ENCODE results near the gene SLC23A2.

The SLC23A2 gene

GRCh38 chr20:4820806-4821518, 180.3 kb downstream of the SLC23A2 start:
- DNase-seq: peak in 48 of 56 donors; percentile 18 to 87 (median 58)

GRCh38 chr20:4819901-4820300, 181.4 kb downstream of the SLC23A2 start:
- DNase-seq: no peak

DNA sequence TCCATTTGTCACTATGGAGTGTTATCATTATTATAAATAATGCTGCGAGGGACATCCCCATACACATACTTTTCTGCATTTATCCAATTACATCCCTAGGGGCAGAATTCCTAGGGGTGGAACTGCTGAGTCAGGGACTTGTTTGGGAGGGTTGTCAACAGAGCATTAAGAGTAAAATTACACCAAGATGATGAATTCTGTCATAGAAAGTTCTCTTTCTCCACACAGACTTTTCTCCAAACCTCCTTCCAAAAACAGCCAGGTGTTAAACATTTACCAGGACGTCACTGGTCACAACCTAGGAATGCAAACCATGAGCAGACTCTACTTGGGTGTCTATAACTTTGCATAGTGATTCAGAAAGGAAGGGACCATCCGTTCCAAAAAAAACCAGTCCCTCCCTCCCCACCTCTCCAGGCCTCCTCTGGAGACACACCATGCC, 184.1 kb downstream of the SLC23A2 start:
- DNase-seq: no peak

DNA sequence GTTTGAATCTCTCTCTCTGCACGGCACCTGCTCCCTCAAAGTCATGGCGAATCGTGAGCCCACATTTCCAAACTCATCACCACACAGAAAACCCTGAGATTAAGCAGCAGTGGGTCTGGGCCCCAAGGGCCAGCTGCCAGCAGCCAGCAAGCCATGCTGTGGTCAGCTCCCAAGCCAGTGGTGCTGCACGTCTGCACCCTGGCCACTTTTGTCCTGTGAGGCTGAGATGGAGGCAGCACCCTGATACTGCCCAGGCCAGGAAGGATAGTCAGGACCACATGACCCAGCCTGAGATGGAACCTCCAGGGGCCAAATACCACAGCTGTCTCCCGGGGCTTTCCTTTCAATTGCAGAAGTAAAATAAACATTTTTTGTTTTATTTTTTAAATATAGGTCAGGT, 185.7 kb downstream of the SLC23A2 start:
- no peak for DNase-seq

DNA sequence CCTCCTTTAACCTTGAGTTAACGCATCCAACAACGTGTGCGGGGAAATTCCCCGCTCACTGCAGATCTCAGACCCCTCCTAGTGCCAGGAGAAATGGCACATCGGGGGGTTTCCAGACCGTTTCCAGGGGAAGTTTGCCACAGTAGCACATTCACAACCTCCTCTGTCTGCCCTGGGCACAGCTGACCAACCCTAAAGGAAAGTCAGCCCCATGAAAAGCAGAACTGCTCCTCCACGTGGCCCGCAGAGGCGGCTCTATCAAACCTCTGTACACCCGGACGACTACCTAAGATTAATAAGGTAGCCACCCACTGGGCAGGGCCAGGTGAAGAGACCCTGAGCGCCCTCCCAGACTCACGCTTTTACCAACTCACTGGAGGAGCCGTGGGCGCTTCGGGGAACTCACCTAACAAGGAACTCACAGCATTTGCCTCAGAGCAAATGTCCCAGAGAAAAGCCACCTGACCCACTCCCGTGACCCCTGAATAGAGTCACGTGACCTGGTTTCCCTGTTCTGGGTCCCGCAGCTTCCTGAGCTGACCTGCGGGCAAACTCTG, 186.5 kb downstream of the SLC23A2 start:
- DNase-seq: peak in 9 of 56 donors; percentile 17 to 42 (median 26)

DNA sequence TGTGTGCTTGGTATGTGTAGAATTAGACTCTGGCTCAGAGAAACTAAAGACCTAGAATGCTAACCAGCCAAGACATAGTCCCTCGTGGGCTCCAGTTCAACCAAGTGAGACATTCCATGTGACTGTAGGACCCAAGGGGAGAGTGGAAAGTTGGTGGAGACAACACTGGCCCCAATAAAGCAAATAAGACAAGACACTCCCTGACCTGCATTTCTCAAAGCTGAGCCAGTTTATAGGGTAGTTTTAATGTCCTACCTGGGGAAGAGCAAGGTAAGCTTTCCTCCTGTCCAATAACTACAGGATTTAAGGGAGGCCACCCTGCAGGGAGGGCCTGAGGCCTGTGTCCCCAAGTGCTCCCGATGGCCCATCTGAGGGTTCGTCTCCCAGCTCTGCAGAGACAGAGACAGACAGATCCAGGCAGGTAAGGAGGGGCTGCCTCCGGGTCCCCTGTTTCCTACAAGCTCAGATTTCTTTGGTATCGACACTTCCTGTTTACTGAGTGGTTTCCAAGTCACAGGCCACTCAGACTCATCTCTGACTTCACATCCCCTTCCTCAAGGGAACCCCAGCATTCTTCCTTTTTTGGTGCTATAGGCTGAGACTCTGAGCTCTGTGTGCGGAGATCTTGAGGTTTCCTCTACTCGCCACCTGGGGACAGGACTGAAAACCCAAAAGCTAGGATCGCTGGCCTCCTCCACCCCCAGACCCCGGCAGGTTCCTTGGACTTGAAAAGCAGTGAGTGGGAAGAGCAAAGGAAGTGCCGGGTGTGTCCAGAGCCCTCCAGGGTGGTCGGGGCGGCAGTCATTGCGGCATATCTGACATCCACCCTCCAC, 187.2 kb downstream of the SLC23A2 start:
- peak in 4 of 56 donors; percentile 7 to 49 (median 16) for DNase-seq

DNA sequence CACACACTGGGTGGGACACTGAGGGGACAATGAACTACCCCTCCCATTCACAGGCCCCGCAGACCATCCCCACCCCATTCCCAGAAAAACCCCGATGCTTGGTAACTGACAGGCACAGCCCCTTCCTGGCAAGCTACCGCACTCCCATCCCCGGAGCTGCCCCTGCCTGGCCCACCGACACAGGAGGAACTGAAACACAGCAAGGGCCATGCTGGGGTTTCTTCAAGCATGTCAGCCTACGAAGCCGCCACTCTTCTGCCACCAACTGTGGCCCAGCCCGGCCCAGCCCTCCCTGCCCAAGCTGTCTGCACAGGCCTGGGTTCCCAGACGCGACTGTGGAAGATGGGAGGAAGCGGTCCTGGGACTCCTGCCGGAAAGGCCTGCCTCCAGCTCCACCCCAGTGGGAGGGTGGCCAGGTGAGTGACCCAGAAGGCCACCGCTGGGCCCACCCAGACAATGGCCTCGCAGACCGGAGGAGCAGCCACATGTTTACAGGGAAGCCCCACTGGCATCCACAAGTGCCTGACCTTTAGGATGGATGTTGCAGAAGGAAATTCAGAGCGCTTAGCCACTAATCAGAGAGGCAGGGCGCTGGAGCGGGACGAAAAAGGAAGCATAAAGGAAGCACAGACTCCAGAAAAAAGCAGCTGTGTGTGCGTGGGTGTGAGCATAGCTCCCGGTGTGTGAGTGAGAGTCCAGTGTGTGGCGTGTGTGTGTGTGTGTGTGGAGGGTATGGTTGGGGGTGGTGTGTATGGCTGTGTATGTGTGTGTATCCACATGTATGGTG, 188.0 kb downstream of the SLC23A2 start:
- peak in 10 of 56 donors; percentile 20 to 34 (median 26) for DNase-seq

GRCh38 chr20:4812641-4813075, 188.7 kb downstream of the SLC23A2 start:
- peak in 7 of 56 donors; percentile 19 to 40 (median 23) for DNase-seq

GRCh38 chr20:4812216-4812615, 189.1 kb downstream of the SLC23A2 start:
- DNase-seq: no peak

GRCh38 chr20:4811661-4812181, 189.6 kb downstream of the SLC23A2 start:
- peak in 24 of 56 donors; percentile 12 to 62 (median 34) for DNase-seq

DNA sequence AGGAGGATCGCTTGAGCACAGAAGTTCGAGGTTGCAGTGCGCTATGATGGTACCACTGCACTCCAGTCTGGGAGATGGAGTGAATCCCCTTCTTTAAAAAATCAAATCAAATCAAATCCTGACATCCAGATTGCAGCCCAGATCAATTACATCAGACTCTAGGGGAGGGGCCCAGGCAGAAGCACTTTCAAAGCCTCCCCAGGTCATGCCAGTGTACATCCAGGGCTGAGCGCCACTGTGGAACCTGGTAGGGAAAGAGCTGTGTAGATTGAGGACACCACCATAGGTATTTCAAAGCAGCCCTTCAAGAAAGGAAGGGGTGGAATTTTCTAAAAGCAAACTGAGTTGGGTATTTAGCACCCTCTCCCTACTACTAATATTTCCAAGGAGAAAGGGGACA, 190.1 kb downstream of the SLC23A2 start:
- DNase-seq: no peak

GRCh38 chr20:4810426-4811019, 190.8 kb downstream of the SLC23A2 start:
- no peak for DNase-seq

- peak in 1 of 56 donors; percentile 19 for DNase-seq
Measured at GRCh38 chr20:4809707-4810106, 191.6 kb downstream of the SLC23A2 start.

GRCh38 chr20:4808872-4809271, 192.4 kb downstream of the SLC23A2 start:
- no peak for DNase-seq

- DNase-seq: no peak
Measured at GRCh38 chr20:4805663-4806449, 195.5 kb downstream of the SLC23A2 start.

DNA sequence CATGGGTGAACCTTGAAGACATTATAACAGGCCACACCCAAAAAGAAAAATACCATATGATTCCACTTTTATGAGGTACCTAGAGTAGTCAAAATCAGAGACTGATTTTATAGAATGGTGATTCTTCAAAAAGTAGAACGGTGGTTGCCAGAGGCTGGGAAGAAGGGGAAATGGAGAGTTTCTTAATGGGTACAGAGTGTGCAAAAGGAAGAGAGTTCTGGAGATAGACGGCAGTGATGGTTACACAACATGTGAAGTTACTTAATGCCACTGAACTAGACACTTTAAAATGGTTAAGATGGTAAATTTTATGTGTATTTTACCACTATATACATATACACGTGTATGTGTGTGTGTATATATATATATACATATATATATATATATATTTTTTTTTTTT, 198.8 kb downstream of the SLC23A2 start:
- DNase-seq: no peak
